Measurements from ENCODE around the gene ASB8. TPM values are rescaled to one million over a fixed set of nuclear protein-coding genes. Genes with fewer than 3 reads are reported as not detected.
A peak's percentile ranks its signal among the peaks of the same experiment; 100 is the strongest.

The ASB8 gene
- polyA plus RNA-seq, 3 donors = 23.8 to 50.0 (median 38.4) TPM

- no peaks in the 10 kb centered on the region for H3K36me3 ChIP-seq (replicated peaks in 1 of 2; ENCODE audit: control insufficient read depth in 1 of 2, insufficient read depth in 2 of 2, low read length in 2 of 2)
- no peak for DNase-seq
- H3K4me1 ChIP-seq (ENCODE audit: control insufficient read depth in 1 of 2, insufficient read depth in 2 of 2, low read length in 2 of 2) = no peaks in the 10 kb centered on the region
- Mint-ChIP-seq H3K9me3 (no peaks in the 10 kb centered on the region), H3K36me3 (no peaks in the 10 kb centered on the region), H3K4me3 (no peak overlapping the region), H3K27me3 (ENCODE audit: low read depth in 3 of 3) (peaks cover 18 to 31% (median 19%) of the 10 kb centered on the region in 3 donors), H3K27ac (no peak overlapping the region), H3K4me1 (peaks cover 3% of the 10 kb centered on the region)
- no peak overlapping the region for H3K4me3 ChIP-seq (replicated peaks in 1 of 3; ENCODE audit: low read depth in 2 of 3, low read length in 3 of 3)
- intact Hi-C loops (cut with micrococcal nuclease) = loop anchor here in 1 of 2 donors (1.0 kb wide), 1 partner anchor 8 kb away; the partner anchor contains the start of gene CCDC184
- no peak overlapping the region for H3K9ac ChIP-seq (ENCODE audit: insufficient read depth, low read length, poor library complexity, severe bottlenecking)
- TF ChIP-seq CTCF (IDR thresholded peaks at IDR 0.05) = no peak
- no peaks in the 10 kb centered on the region for H3K79me2 ChIP-seq (ENCODE audit: insufficient read depth, low read length)
- H4K20me1 ChIP-seq (ENCODE audit: insufficient read depth, low read length) = no peaks in the 10 kb centered on the region
- H3K9me3 ChIP-seq (replicated peaks in 1 of 2; ENCODE audit: control insufficient read depth in 1 of 2, insufficient read depth in 1 of 2, low read length in 2 of 2) = no peaks in the 10 kb centered on the region
- no peak overlapping the region for H2AFZ ChIP-seq (ENCODE audit: insufficient read depth, low read depth, low read length, poor library complexity, severe bottlenecking)
- no peak overlapping the region for H3K4me2 ChIP-seq (replicated peaks; ENCODE audit: extremely low read depth, low read length, poor library complexity, severe bottlenecking)
- H3K27ac ChIP-seq (ENCODE audit: low read depth in 1 of 2, low read length in 2 of 2) = no peak overlapping the region
- peaks cover 2 to 22% of the 10 kb centered on the region in 2 donors for H3K27me3 ChIP-seq (ENCODE audit: control insufficient read depth in 2 of 2, insufficient read depth in 2 of 2, low read length in 2 of 2)
Measured at GRCh38 chr12:48191096-48191495, 33.8 kb upstream of the ASB8 start.

GRCh38 chr12:48189331-48190125, 32.2 kb upstream of the ASB8 start:
- DNase-seq = peak; percentile 41 to 61 (median 54)
- H3K79me2 ChIP-seq (ENCODE audit: insufficient read depth, low read length) = no peaks in the 10 kb centered on the region
- no peak overlapping the region for H3K4me3 Mint-ChIP-seq
- H3K9me3 ChIP-seq (replicated peaks in 1 of 2; ENCODE audit: control insufficient read depth in 1 of 2, insufficient read depth in 1 of 2, low read length in 2 of 2) = no peaks in the 10 kb centered on the region
- no peak overlapping the region for H2AFZ ChIP-seq (ENCODE audit: insufficient read depth, low read depth, low read length, poor library complexity, severe bottlenecking)
- peaks cover 32 to 37% (median 34%) of the 10 kb centered on the region in 3 donors for H3K27me3 Mint-ChIP-seq (ENCODE audit: low read depth in 3 of 3)
- WGBS (ENCODE audit: insufficient coverage) = 82% methylated on average over 2 of the region's 6 CpGs
- peaks cover under 1 to 2% of the 10 kb centered on the region in 2 donors for H3K4me1 ChIP-seq (ENCODE audit: control insufficient read depth in 1 of 2, insufficient read depth in 2 of 2, low read length in 2 of 2)
- no peak overlapping the region for H3K27ac ChIP-seq (ENCODE audit: low read depth in 1 of 2, low read length in 2 of 2)
- H3K4me2 ChIP-seq (replicated peaks; ENCODE audit: extremely low read depth, low read length, poor library complexity, severe bottlenecking) = no peak overlapping the region
- H4K20me1 ChIP-seq (ENCODE audit: insufficient read depth, low read length) = no peaks in the 10 kb centered on the region
- H3K27ac Mint-ChIP-seq = no peak overlapping the region
- peak; percentile 88 for TF ChIP-seq CTCF (IDR thresholded peaks at IDR 0.05)
- H3K4me1 Mint-ChIP-seq = peaks cover 5% of the 10 kb centered on the region
- no peak overlapping the region for H3K4me3 ChIP-seq (replicated peaks in 1 of 3; ENCODE audit: low read depth in 2 of 3, low read length in 3 of 3)
- peaks cover 0 to 6% (median 2%) of the 10 kb centered on the region in 7 donors for H3K9me3 Mint-ChIP-seq
- no peak overlapping the region for H3K9ac ChIP-seq (ENCODE audit: insufficient read depth, low read length, poor library complexity, severe bottlenecking)
- no peaks in the 10 kb centered on the region for H3K36me3 ChIP-seq (replicated peaks in 1 of 2; ENCODE audit: control insufficient read depth in 1 of 2, insufficient read depth in 2 of 2, low read length in 2 of 2)
- peaks cover 18 to 27% of the 10 kb centered on the region in 2 donors for H3K27me3 ChIP-seq (ENCODE audit: control insufficient read depth in 2 of 2, insufficient read depth in 2 of 2, low read length in 2 of 2)
- H3K36me3 Mint-ChIP-seq = peaks cover 0 to 2% of the 10 kb centered on the region in 2 donors
- intact Hi-C loops (cut with micrococcal nuclease) = no loop called here

Measured in CD14-positive monocyte (primary cell).